Measurements from ENCODE around the gene CD1C. TPM values are rescaled to one million over a fixed set of nuclear protein-coding genes. Genes with fewer than 3 reads are reported as not detected.
"Not testable (repeated sequence)": the region's sequence is repeated elsewhere in the genome, so short reads cannot be mapped to it uniquely, and the experiment has no call there.

Gene CD1C
- total RNA-seq, 1 donor from 2014 or later = 6.7 TPM

DNA sequence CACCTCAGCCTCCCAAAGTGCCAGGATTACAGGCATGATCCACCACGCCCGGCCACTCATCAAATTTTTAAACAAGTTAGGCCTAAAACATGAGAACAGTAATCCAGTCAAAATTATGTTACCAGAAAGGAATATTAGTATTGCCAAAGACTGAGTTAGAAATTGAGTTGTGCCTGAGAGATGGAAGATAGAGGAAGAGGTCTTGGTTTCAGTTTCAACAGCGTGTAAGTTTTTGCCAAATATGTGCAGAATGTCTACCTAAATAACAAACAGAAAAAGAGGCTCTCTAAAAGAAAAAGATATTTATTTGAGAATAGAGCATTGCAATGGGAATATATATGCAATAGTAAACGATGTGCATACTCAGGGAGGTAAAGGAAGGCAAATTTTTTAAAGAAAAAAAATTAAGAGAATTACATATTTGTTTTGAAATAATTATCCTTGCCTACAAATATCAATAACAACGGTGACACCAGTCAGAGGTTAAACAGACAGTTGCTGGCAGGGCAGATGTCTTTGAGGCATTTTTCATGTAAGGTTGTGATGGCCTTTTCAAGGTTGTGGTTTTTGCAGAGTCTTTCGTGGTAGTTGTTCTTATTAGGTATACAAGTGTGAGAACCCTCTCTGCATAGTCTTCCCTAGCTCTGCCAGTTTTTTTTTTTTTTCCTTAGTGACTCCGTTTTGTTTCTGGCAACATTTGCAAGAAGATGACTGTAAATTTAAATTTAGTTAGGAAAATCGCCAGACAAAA, 43.9 kb downstream of the CD1C start:
- H3K4me1 ChIP-seq = no peaks in the 10 kb centered on the region
- no peaks in the 10 kb centered on the region for H3K36me3 ChIP-seq
- H3K27ac ChIP-seq = no peak overlapping the region
- DNase-seq (no peak), ATAC-seq (no peak)
- H3K4me3 ChIP-seq = no peak overlapping the region
- intact Hi-C loops (cut with DNase I) = no loop called here
- H3K9me3 ChIP-seq = no peaks in the 10 kb centered on the region
- TF ChIP-seq, protein P1, sequence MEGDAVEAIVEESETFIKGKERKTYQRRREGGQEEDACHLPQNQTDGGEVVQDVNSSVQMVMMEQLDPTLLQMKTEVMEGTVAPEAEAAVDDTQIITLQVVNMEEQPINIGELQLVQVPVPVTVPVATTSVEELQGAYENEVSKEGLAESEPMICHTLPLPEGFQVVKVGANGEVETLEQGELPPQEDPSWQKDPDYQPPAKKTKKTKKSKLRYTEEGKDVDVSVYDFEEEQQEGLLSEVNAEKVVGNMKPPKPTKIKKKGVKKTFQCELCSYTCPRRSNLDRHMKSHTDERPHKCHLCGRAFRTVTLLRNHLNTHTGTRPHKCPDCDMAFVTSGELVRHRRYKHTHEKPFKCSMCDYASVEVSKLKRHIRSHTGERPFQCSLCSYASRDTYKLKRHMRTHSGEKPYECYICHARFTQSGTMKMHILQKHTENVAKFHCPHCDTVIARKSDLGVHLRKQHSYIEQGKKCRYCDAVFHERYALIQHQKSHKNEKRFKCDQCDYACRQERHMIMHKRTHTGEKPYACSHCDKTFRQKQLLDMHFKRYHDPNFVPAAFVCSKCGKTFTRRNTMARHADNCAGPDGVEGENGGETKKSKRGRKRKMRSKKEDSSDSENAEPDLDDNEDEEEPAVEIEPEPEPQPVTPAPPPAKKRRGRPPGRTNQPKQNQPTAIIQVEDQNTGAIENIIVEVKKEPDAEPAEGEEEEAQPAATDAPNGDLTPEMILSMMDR (IDR thresholded peaks at IDR 0.05) = no peak
- H3K27me3 ChIP-seq = no peaks in the 10 kb centered on the region

GRCh38 chr1:158334526-158335212, 44.9 kb downstream of the CD1C start:
- H3K36me3 ChIP-seq = no peaks in the 10 kb centered on the region

GRCh38 chr1:158335213-158335532, 45.5 kb downstream of the CD1C start:
- Histone ChIP-seq H3K4me3 (no peak overlapping the region), H3K27ac (no peak overlapping the region), H3K27me3 (no peaks in the 10 kb centered on the region), H3K9me3 (no peaks in the 10 kb centered on the region), H3K36me3 (no peaks in the 10 kb centered on the region), H3K4me1 (no peaks in the 10 kb centered on the region)
- DNase-seq = no peak
- intact Hi-C loops (cut with DNase I) = no loop called here
- TF ChIP-seq, protein P1 (IDR thresholded peaks at IDR 0.05) = no peak
- no peak for ATAC-seq

More at GRCh38 chr1:158334526-158335212, 44.9 kb downstream of the CD1C start:
- ATAC-seq = no peak
- TF ChIP-seq, protein P1 (IDR thresholded peaks at IDR 0.05) = no peak
- Histone ChIP-seq H3K4me3 (no peak overlapping the region), H3K27ac (no peak overlapping the region), H3K27me3 (no peaks in the 10 kb centered on the region), H3K9me3 (no peaks in the 10 kb centered on the region), H3K4me1 (no peaks in the 10 kb centered on the region)
- DNase-seq = no peak
- intact Hi-C loops (cut with DNase I) = no loop called here

DNA sequence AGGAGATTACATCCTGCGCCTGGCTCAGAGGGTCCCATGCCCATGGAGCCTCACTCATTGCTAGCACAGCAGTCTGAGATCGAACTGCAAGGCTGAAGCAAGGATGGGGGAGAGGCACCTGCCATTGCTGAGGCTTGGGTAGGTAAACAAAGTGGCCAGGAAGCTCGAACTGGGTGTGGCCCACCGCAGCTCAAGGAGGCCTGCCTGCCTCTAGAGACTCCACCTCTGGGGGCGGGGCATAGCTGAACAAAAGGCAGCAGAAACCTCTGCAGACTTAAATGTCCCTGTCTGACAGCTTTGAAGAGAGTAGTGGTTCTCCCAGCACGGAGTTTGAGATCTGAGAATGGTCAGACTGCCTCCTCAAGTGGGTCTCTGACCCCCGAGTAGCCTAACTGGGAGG, 46.7 kb downstream of the CD1C start:
- H3K9me3 ChIP-seq; DNase-seq; H3K27ac ChIP-seq; ATAC-seq; H3K27me3 ChIP-seq; H3K4me3 ChIP-seq; intact Hi-C loops (cut with DNase I); H3K4me1 ChIP-seq; H3K36me3 ChIP-seq: not testable (repeated sequence)

Other genes starting within 250 kb of the CD1C start
- 5.3 TPM for gene CD1D, start 109.0 kb upstream of the CD1C start, total RNA-seq
- gene CD1A, start 35.5 kb upstream of the CD1C start, total RNA-seq = 1.5 TPM
- 0.61 TPM for gene CD1B, start 41.6 kb downstream of the CD1C start, total RNA-seq
- gene CD1E, start 64.0 kb downstream of the CD1C start, total RNA-seq = 3.8 TPM
- gene OR10T2, start 109.5 kb downstream of the CD1C start, total RNA-seq = not detected
- not detected for gene OR10K2, start 136.3 kb downstream of the CD1C start, total RNA-seq
- gene OR10K1, start 171.9 kb downstream of the CD1C start, total RNA-seq = not detected
- gene OR10R2, start 182.3 kb downstream of the CD1C start, total RNA-seq = not detected